Measurements from ENCODE around the gene HRCT1. TPM values are rescaled to one million over a fixed set of nuclear protein-coding genes. Genes with fewer than 3 reads are reported as not detected.
"Not testable (repeated sequence)": the region's sequence is repeated elsewhere in the genome, so short reads cannot be mapped to it uniquely, and the experiment has no call there.

The HRCT1 gene
- total RNA-seq, 1 donor from 2014 or later = 10.8 TPM

DNA sequence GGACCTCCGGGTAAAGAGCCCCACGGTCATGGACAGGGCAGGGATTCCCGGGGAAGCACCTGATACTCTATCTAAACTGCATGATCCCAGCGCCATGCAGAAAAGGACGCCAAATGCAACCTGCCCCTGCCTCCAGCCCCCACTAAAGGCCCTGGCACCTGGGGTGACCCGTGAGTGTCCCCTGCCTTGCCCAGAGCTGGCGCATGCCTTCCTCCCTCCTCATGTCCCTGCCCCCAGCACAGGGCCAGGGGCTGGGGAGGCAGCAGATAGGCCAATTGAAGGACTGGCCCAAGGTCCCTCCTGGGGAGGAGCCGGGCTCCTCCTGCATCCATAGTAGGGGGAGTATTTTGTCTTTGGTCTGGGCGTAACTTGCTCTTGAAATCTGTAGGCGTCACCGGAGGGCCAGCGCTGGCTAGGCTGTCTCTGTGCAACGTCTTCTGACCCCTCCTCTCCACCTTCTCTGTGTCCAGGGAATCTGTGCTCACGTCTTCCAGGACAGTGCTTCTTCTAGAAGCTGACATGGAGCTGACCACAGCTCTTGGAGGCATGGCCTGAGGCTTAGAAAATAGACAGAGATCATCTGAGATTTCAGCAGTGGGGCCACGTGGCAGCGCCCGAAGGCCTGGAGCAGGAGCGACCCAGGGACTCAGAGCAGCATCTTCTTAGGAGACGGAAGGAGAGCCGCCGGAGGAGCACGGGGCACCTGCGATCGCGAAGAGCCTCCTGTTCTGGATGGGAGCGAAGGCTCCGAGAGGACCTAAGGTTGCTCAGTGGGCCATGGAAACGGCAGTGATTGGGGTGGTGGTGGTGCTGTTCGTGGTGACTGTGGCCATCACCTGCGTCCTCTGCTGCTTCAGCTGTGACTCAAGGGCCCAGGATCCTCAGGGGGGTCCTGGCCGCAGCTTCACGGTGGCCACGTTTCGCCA lies 3.9 kb downstream of the HRCT1 start:
- Histone ChIP-seq H3K4me1 (peaks cover 74% of the 10 kb centered on the region), H3K9me3 (no peaks in the 10 kb centered on the region), H3K4me3 (peak overlapping the region; percentile 36), H3K27me3 (no peaks in the 10 kb centered on the region), H3K36me3 (no peaks in the 10 kb centered on the region), H3K27ac (peak overlapping the region; percentile 97)
- DNase-seq (no peak), ATAC-seq (peak; percentile 1)
- TF ChIP-seq, protein P1, sequence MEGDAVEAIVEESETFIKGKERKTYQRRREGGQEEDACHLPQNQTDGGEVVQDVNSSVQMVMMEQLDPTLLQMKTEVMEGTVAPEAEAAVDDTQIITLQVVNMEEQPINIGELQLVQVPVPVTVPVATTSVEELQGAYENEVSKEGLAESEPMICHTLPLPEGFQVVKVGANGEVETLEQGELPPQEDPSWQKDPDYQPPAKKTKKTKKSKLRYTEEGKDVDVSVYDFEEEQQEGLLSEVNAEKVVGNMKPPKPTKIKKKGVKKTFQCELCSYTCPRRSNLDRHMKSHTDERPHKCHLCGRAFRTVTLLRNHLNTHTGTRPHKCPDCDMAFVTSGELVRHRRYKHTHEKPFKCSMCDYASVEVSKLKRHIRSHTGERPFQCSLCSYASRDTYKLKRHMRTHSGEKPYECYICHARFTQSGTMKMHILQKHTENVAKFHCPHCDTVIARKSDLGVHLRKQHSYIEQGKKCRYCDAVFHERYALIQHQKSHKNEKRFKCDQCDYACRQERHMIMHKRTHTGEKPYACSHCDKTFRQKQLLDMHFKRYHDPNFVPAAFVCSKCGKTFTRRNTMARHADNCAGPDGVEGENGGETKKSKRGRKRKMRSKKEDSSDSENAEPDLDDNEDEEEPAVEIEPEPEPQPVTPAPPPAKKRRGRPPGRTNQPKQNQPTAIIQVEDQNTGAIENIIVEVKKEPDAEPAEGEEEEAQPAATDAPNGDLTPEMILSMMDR (IDR thresholded peaks at IDR 0.05) = no peak
- intact Hi-C loops (cut with DNase I) = loop anchor here (5.0 kb wide), 1 partner anchor 37 kb away; no protein-coding TSS in a partner anchor

DNA sequence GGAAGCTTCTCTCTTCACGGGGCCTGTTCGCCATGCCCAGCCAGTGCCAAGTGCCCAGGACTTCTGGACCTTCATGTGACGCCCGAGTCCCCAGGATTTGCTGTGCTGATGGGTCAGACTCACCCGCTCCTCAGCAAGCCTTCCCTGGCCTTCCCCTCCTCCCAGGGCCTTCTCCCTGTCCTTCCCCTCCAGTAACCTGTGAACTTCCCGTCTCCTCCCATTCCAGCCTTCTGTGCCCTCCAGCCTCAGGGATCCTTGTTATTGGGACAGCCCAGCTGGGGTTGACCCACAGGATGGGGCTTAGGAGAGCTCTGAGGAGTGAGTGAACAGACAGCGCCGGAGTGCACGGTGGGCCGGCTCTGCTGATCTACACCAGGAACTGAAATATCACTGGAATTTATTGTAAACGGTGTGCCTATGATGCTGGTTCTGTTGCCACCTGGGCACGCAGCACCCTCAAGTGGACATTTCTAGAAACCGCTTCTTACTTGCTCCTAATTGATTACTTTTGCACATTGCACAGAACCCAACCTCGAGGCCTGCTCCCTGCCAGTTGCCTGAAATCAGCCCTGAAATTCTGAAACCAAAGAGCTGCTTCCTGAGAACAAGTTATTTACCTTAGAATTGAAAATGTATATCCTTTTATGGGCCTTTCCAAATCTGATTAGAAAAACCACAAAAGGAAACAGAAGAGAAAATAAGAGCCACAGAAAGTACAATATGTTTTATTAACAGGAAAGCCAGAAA lies 4.8 kb downstream of the HRCT1 start:
- peak overlapping the region; percentile 97 for H3K27ac ChIP-seq
- ATAC-seq = peak; percentile 4
- no peaks in the 10 kb centered on the region for H3K9me3 ChIP-seq
- H3K27me3 ChIP-seq = no peaks in the 10 kb centered on the region
- H3K4me3 ChIP-seq = peak overlapping the region; percentile 36
- peaks cover 67% of the 10 kb centered on the region for H3K4me1 ChIP-seq
- intact Hi-C loops (cut with DNase I) = no loop called here
- no peaks in the 10 kb centered on the region for H3K36me3 ChIP-seq
- TF ChIP-seq, protein P1 (IDR thresholded peaks at IDR 0.05) = peak; percentile 54
- peak; percentile 69 for DNase-seq

DNA sequence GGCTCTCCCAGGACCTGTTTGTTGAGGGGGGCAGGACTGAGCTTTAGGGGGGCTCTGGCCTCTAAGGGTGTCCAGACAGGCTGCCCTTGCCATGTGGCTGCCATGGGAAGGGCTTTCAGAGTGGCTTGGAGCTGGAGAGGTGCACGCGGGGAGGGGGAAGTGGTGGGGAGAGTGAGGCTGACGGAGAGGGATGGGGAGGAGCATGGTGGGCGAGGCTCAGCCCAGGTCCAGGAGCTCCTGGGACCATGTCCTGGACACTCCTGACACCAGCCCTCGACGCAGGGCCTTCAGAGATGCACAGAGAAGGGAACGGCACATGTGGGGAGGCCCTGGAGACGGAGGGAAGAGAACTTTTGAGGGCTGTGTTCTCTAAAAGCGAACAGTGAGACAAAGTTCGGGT lies 5.7 kb downstream of the HRCT1 start:
- Histone ChIP-seq H3K4me3 (peak overlapping the region; percentile 8), H3K36me3 (no peaks in the 10 kb centered on the region), H3K9me3 (no peaks in the 10 kb centered on the region), H3K4me1 (peaks cover 60% of the 10 kb centered on the region), H3K27ac (peak overlapping the region; percentile 97), H3K27me3 (no peaks in the 10 kb centered on the region)
- intact Hi-C loops (cut with DNase I) = no loop called here
- no peak for DNase-seq
- no peak for ATAC-seq
- TF ChIP-seq, protein P1 (IDR thresholded peaks at IDR 0.05) = no peak

DNA sequence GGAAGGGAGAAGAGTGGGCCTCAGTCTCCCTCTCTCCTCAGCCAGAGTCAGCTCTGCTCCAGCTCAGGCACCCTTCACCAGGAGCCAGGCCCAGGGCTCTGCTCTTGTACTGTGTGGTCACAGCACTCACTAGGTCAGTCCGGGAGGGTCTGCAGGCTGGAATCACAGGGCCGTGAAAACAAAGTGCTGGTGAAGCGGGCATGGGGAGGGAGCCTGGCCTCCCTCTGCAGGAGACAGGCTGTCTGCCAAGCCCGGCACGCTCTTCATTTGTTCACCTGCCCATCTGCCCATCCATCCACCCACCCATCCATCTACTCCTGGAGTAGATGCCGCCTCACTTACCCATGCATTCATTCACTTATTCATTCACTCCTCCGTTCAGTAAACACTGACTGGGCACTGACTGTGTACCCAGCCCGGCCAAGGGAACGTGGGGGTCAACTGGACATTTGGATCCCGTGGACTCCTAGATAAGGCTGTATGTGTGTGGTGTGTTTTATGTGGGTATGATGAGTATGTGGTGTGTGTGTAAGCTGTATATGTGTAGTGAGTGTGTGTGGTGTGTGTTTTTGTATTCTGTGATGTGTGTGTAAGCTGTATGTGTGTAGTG lies 6.9 kb downstream of the HRCT1 start:
- ATAC-seq (no peak), DNase-seq (no peak)
- TF ChIP-seq, protein P1 (IDR thresholded peaks at IDR 0.05) = no peak
- Histone ChIP-seq H3K9me3 (no peaks in the 10 kb centered on the region), H3K27ac (peak overlapping the region; percentile 30), H3K4me3 (peak overlapping the region; percentile 12), H3K27me3 (no peaks in the 10 kb centered on the region), H3K36me3 (no peaks in the 10 kb centered on the region), H3K4me1 (peaks cover 48% of the 10 kb centered on the region)
- intact Hi-C loops (cut with DNase I) = no loop called here

DNA sequence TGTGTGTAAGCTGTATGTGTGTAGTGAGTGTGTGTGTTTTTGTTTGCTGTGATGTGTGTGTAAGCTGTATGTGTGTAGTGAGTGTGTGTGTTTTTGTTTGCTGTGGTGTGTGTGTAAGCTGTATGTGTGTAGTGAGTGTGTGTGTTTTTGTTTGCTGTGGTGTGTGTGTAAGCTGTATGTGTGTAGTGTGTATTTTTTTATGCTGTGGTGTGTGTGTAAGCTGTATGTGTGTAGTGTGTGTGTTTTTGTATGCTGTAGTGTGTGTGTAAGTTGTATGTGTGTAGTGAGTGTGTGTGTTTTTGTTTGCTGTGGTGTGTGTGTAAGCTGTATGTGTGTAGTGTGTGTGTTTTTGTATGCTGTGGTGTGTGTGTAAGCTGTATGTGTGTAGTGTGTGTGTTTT lies 7.4 kb downstream of the HRCT1 start:
- H3K9me3 ChIP-seq; H3K4me3 ChIP-seq; H3K36me3 ChIP-seq; intact Hi-C loops (cut with DNase I); DNase-seq; H3K27me3 ChIP-seq; ATAC-seq: not testable (repeated sequence)
- Histone ChIP-seq H3K27ac (peak overlapping the region; percentile 30), H3K4me1 (peaks cover 42% of the 10 kb centered on the region)

Measured in upper lobe of right lung (tissue), 1 donor.